Trophoblast cell (in vitro differentiated cells and primary cell): Measurements from ENCODE around the gene HIC2.
A peak's percentile ranks its signal among the peaks of the same experiment; 100 is the strongest.
"Not testable (repeated sequence)": the region's sequence is repeated elsewhere in the genome, so short reads cannot be mapped to it uniquely, and the experiment has no call there.

Experiments
- DNase-seq, 2 donors: peaks; one replicate each; pipeline ENCODE4 v3.0.0-alpha.2; 2016
- H2AFZ ChIP-seq: 2 replicates; pipeline ENCODE4 v1.6.1; 2013; ENCODE audit warnings: low read length, moderate library complexity, mild to moderate bottlenecking; ENCODE audit not compliant: insufficient read depth, poor library complexity
- H2AK5ac ChIP-seq: 2 replicates; pipeline ENCODE4 v1.6.1; 2013; ENCODE audit warnings: mild to moderate bottlenecking, low read length
- H2BK120ac ChIP-seq: 2 replicates; pipeline ENCODE4 v1.6.1; 2013; ENCODE audit warnings: low read length, mild to moderate bottlenecking, moderate library complexity; ENCODE audit not compliant: insufficient read depth, poor library complexity
- H2BK12ac ChIP-seq: 2 replicates; pipeline ENCODE4 v1.6.1; 2013; ENCODE audit warnings: mild to moderate bottlenecking, low read length, moderate library complexity
- H2BK5ac ChIP-seq: 2 replicates; pipeline ENCODE4 v1.6.1; 2013; ENCODE audit warnings: low read length, low read depth, moderate library complexity, mild to moderate bottlenecking; ENCODE audit not compliant: poor library complexity
- H3K14ac ChIP-seq: 2 replicates; pipeline ENCODE4 v1.6.1; 2013; ENCODE audit warnings: mild to moderate bottlenecking, low read length
- H3K18ac ChIP-seq: 2 replicates; pipeline ENCODE4 v1.6.1; 2013; ENCODE audit warnings: mild to moderate bottlenecking, low read length
- H3K23ac ChIP-seq: 2 replicates; pipeline ENCODE4 v1.6.1; 2013; ENCODE audit warnings: low read length
- H3K27ac ChIP-seq: 2 replicates; pipeline ENCODE4 v1.5.1; 2013; ENCODE audit warnings: low read depth, mild to moderate bottlenecking, inconsistent platforms, low read length, moderate library complexity
- H3K27me3 ChIP-seq: 2 replicates; pipeline ENCODE4 v1.6.1; 2013; ENCODE audit warnings: inconsistent platforms, mild to moderate bottlenecking, low read length, moderate library complexity; ENCODE audit not compliant: insufficient read depth
- H3K36me3 ChIP-seq, 2 experiments: 1 replicate in 1 of 2; 2 replicates in 1 of 2; pipeline ENCODE4 v1.6.1; 2013; ENCODE audit warnings: low read length in 2 of 2, mild to moderate bottlenecking in 2 of 2, moderate library complexity in 1 of 2; ENCODE audit not compliant: insufficient read depth in 2 of 2, control insufficient read depth in 1 of 2
- H3K4ac ChIP-seq: 2 replicates; pipeline ENCODE4 v1.6.1; 2013; ENCODE audit warnings: low read depth, mild to moderate bottlenecking, low read length, moderate library complexity
- H3K4me1 ChIP-seq, 2 experiments: 1 replicate in 1 of 2; 2 replicates in 1 of 2; pipeline ENCODE4 v1.6.1; 2013; ENCODE audit warnings: low read length in 2 of 2, mild to moderate bottlenecking in 2 of 2, moderate library complexity in 1 of 2; ENCODE audit not compliant: insufficient read depth in 2 of 2, control insufficient read depth in 1 of 2
- H3K4me2 ChIP-seq: 2 replicates; pipeline ENCODE4 v1.6.1; 2013; ENCODE audit warnings: inconsistent platforms, mild to moderate bottlenecking, low read length, moderate library complexity
- H3K4me3 ChIP-seq: 2 replicates; pipeline ENCODE4 v1.5.1; 2013; ENCODE audit warnings: mild to moderate bottlenecking, low read depth, low read length, inconsistent platforms
- H3K79me1 ChIP-seq: one replicate; pipeline ENCODE4 v1.6.1; 2013; ENCODE audit warnings: low read length
- H3K79me2 ChIP-seq: 2 replicates; pipeline ENCODE4 v1.6.1; 2013; ENCODE audit warnings: low read length, mild to moderate bottlenecking; ENCODE audit not compliant: control insufficient read depth, insufficient read depth, poor library complexity
- H3K9ac ChIP-seq: 2 replicates; pipeline ENCODE4 v1.6.1; 2013; ENCODE audit warnings: mild to moderate bottlenecking, low read length
- H3K9me3 ChIP-seq: 2 replicates; pipeline ENCODE4 v1.6.1; 2013; ENCODE audit warnings: low read depth, mild to moderate bottlenecking, control low read depth, inconsistent platforms, low read length; ENCODE audit not compliant: insufficient read depth
- H4K12ac ChIP-seq: 2 replicates; pipeline ENCODE4 v1.6.1; 2013; ENCODE audit warnings: low read depth, mild to moderate bottlenecking, low read length, moderate library complexity
- H4K8ac ChIP-seq: 2 replicates; pipeline ENCODE4 v1.6.1; 2013; ENCODE audit warnings: low read depth, mild to moderate bottlenecking, low read length, moderate library complexity
- H4K91ac ChIP-seq: one replicate; pipeline ENCODE4 v1.6.1; 2013; ENCODE audit warnings: low read depth, mild to moderate bottlenecking, low read length, moderate library complexity
- WGBS: extraction: QIAGEN DNeasy Blood & Tissue Kit; methylation state at CpG from one replicate; pipeline ENCODE4 v1.1.7; 2013; ENCODE audit warnings: missing lambda C conversion rate; ENCODE audit not compliant: insufficient read length, insufficient coverage; ENCODE audit errors: extremely low coverage; 5-methylcytosine and 5-hydroxymethylcytosine counted together

HIC2 gene

GRCh38 chr22:21440018-21440636 lies 23.0 kb downstream of the HIC2 start:
- not testable (repeated sequence) for H2BK12ac ChIP-seq, H4K91ac ChIP-seq, H2BK120ac ChIP-seq, DNase-seq, H3K9me3 ChIP-seq, H3K27me3 ChIP-seq, H3K79me1 ChIP-seq, H2AFZ ChIP-seq, H3K27ac ChIP-seq, H2BK5ac ChIP-seq, H3K18ac ChIP-seq, H3K4ac ChIP-seq, H3K14ac ChIP-seq, H3K4me3 ChIP-seq, H3K23ac ChIP-seq, H4K8ac ChIP-seq, H3K4me2 ChIP-seq, H3K4me1 ChIP-seq, H4K12ac ChIP-seq, H2AK5ac ChIP-seq, H3K9ac ChIP-seq
- WGBS: no CpG with 5 or more reads among the region's 10 CpGs
- Histone ChIP-seq H3K36me3 (peaks cover 23 to 25% of the 10 kb centered on the region in 2 experiments), H3K79me2 (peaks cover 12% of the 10 kb centered on the region)

GRCh38 chr22:21440676-21441075 lies 23.5 kb downstream of the HIC2 start:
- WGBS: no CpG with 5 or more reads among the region's 16 CpGs

GRCh38 chr22:21441170-21441569 lies 24.0 kb downstream of the HIC2 start:
- H3K4me3 ChIP-seq, H3K27me3 ChIP-seq, H3K9me3 ChIP-seq, H4K12ac ChIP-seq, H3K9ac ChIP-seq, H4K8ac ChIP-seq, H3K4ac ChIP-seq, H2BK5ac ChIP-seq, H2BK120ac ChIP-seq, H3K4me2 ChIP-seq, H2AFZ ChIP-seq, H2BK12ac ChIP-seq, H3K14ac ChIP-seq, DNase-seq, H3K4me1 ChIP-seq, H3K23ac ChIP-seq, H3K79me1 ChIP-seq, H4K91ac ChIP-seq: not testable (repeated sequence)
- Histone ChIP-seq H3K79me2 (peaks cover 12% of the 10 kb centered on the region), H2AK5ac (peak overlapping the region; percentile 35), H3K36me3 (peaks cover 33 to 36% of the 10 kb centered on the region in 2 experiments), H3K27ac (peak overlapping the region; percentile 25), H3K18ac (peak overlapping the region; percentile 51)
- no CpG with 5 or more reads among the region's 6 CpGs for WGBS

More at GRCh38 chr22:21440676-21441075, 23.5 kb downstream of the HIC2 start:
- H2AFZ ChIP-seq, H4K12ac ChIP-seq, H3K4me3 ChIP-seq, DNase-seq, H3K27me3 ChIP-seq, H4K8ac ChIP-seq, H2BK12ac ChIP-seq, H3K9ac ChIP-seq, H3K4ac ChIP-seq, H3K79me1 ChIP-seq, H3K14ac ChIP-seq, H2AK5ac ChIP-seq, H2BK5ac ChIP-seq, H3K27ac ChIP-seq, H2BK120ac ChIP-seq, H3K4me2 ChIP-seq, H3K23ac ChIP-seq, H3K4me1 ChIP-seq, H3K9me3 ChIP-seq, H3K18ac ChIP-seq, H4K91ac ChIP-seq: not testable (repeated sequence)
- H3K36me3 ChIP-seq: peaks cover 28 to 31% of the 10 kb centered on the region in 2 experiments
- peaks cover 12% of the 10 kb centered on the region for H3K79me2 ChIP-seq

- not testable (repeated sequence) for H3K9me3 ChIP-seq, H2AK5ac ChIP-seq, H4K12ac ChIP-seq, H3K27me3 ChIP-seq, H3K14ac ChIP-seq, H3K23ac ChIP-seq, H3K4me2 ChIP-seq, H3K4me3 ChIP-seq, H4K8ac ChIP-seq, H3K4ac ChIP-seq, H4K91ac ChIP-seq, H3K18ac ChIP-seq, H2BK12ac ChIP-seq, H3K27ac ChIP-seq, H2BK120ac ChIP-seq, H3K4me1 ChIP-seq, H2AFZ ChIP-seq, H3K9ac ChIP-seq, H3K79me1 ChIP-seq, H2BK5ac ChIP-seq, DNase-seq
- peaks cover 43 to 45% of the 10 kb centered on the region in 2 experiments for H3K36me3 ChIP-seq
- H3K79me2 ChIP-seq: peaks cover 12% of the 10 kb centered on the region
- WGBS: no CpG with 5 or more reads among the region's 9 CpGs
Measured at GRCh38 chr22:21442123-21442522, 25.0 kb downstream of the HIC2 start.
